IMR-90 (cell line): Measurements from ENCODE around the gene CASK. TPM values are rescaled to one million over a fixed set of nuclear protein-coding genes. Genes with fewer than 3 reads are reported as not detected.

ENCODE experiments used
- ATAC-seq: fragments of 200-7000 bp; cut with Tn5 transposase; 2 replicates; pipeline ENCODE4 v1.9.1; 2020; ENCODE audit warnings: low read depth, mild to moderate bottlenecking, moderate library complexity
- BruUV-seq: library from RNA; stranded (reverse); fragments of 400-500 nt; replicated peaks from 2 replicates; lab custom pipeline; 2021; lab: Mats Ljungman, UMichigan
- CTCF ChIA-PET: fragments of 300-600 bp; formaldehyde crosslinking; extraction: SDS; loops from one replicate; lab custom pipeline; 2021; ENCODE audit warnings: antibody characterized with exemption; lab: Yijun Ruan, JAX
- POLR2A ChIA-PET: fragments of 300-600 bp; sonication (Branson Sonifier 250); formaldehyde crosslinking; loops from one replicate; lab custom pipeline; 2022; ENCODE audit warnings: antibody characterized with exemption; ENCODE audit not compliant: unreplicated experiment; lab: Charles Lee
- DNase-seq: peaks from one replicate; pipeline ENCODE4 v3.0.0; 2013
- H2AFZ ChIP-seq: replicated peaks from 2 replicates; pipeline ENCODE3; 2013; ENCODE audit warnings: low read length, mild to moderate bottlenecking; ENCODE audit not compliant: poor library complexity
- H2AK5ac ChIP-seq: 2 replicates; pipeline ENCODE4 v1.6.1; 2013; ENCODE audit warnings: low read depth, low read length, inconsistent platforms
- H2AK9ac ChIP-seq: replicated peaks from 2 replicates; pipeline ENCODE3; 2013; ENCODE audit warnings: mild to moderate bottlenecking, low read depth, low read length, moderate library complexity; ENCODE audit not compliant: poor library complexity
- H2BK120ac ChIP-seq: 2 replicates; pipeline ENCODE4 v1.6.1; 2013; ENCODE audit warnings: low read depth, low read length, inconsistent platforms
- H2BK15ac ChIP-seq: 3 replicates; pipeline ENCODE4 v1.6.1; 2013; ENCODE audit warnings: low read depth, low read length, inconsistent platforms
- H2BK20ac ChIP-seq: 2 replicates; pipeline ENCODE4 v1.6.1; 2013; ENCODE audit warnings: low read depth, mild to moderate bottlenecking, inconsistent platforms, low read length, moderate library complexity
- H2BK5ac ChIP-seq: 2 replicates; pipeline ENCODE4 v1.6.1; 2013; ENCODE audit warnings: mild to moderate bottlenecking, low read depth, low read length, inconsistent platforms; ENCODE audit not compliant: poor library complexity, severe bottlenecking
- H3K14ac ChIP-seq: replicated peaks from 2 replicates; pipeline ENCODE4 v1.6.1; 2013; ENCODE audit warnings: low read depth, low read length, inconsistent platforms
- H3K18ac ChIP-seq: 2 replicates; pipeline ENCODE4 v1.6.1; 2013; ENCODE audit warnings: low read depth, low read length, control low read depth
- H3K23ac ChIP-seq: 2 replicates; pipeline ENCODE4 v1.6.1; 2013; ENCODE audit warnings: low read depth, low read length, inconsistent platforms
- H3K27ac ChIP-seq: 2 replicates; pipeline ENCODE4 v1.5.1; 2013; ENCODE audit warnings: mild to moderate bottlenecking, control low read depth, low read length; ENCODE audit not compliant: insufficient read depth
- H3K27me3 ChIP-seq: 2 replicates; pipeline ENCODE4 v1.6.1; 2013; ENCODE audit warnings: low read length; ENCODE audit not compliant: control insufficient read depth, insufficient read depth
- H3K36me3 ChIP-seq: 2 replicates; pipeline ENCODE4 v1.6.1; 2013; ENCODE audit warnings: low read length, mixed read lengths; ENCODE audit not compliant: control insufficient read depth, insufficient read depth
- H3K4ac ChIP-seq: 2 replicates; pipeline ENCODE4 v1.6.1; 2013; ENCODE audit warnings: low read depth, low read length, inconsistent platforms
- H3K4me1 ChIP-seq: 2 replicates; pipeline ENCODE4 v1.6.1; 2013; ENCODE audit warnings: low read length, mixed read lengths; ENCODE audit not compliant: control insufficient read depth, insufficient read depth
- H3K4me2 ChIP-seq: 2 replicates; pipeline ENCODE4 v1.6.1; 2013; ENCODE audit warnings: low read depth, mild to moderate bottlenecking, control low read depth, low read length, moderate library complexity
- H3K4me3 ChIP-seq: 2 replicates; pipeline ENCODE4 v1.5.1; 2013; ENCODE audit warnings: low read depth, mild to moderate bottlenecking, control low read depth, low read length, moderate library complexity; ENCODE audit not compliant: insufficient read depth
- H3K56ac ChIP-seq: 2 replicates; pipeline ENCODE4 v1.6.1; 2013; ENCODE audit warnings: low read length, inconsistent platforms; ENCODE audit not compliant: insufficient read depth; ENCODE audit errors: extremely low read depth
- H3K79me1 ChIP-seq, 2 experiments: 2 replicates each; pipeline ENCODE4 v1.6.1; 2013; ENCODE audit warnings: low read length in 2 of 2, inconsistent platforms in 1 of 2, low read depth in 1 of 2
- H3K9ac ChIP-seq: 2 replicates; pipeline ENCODE4 v1.6.1; 2013; ENCODE audit warnings: low read depth, low read length, control low read depth
- H3K9me1 ChIP-seq: 2 replicates; pipeline ENCODE4 v1.6.1; 2013; ENCODE audit warnings: low read length, inconsistent platforms; ENCODE audit not compliant: insufficient read depth
- H3K9me3 ChIP-seq: 2 replicates; pipeline ENCODE4 v1.6.1; 2013; ENCODE audit warnings: low read length; ENCODE audit not compliant: control insufficient read depth, insufficient read depth
- H4K20me1 ChIP-seq: 2 replicates; pipeline ENCODE4 v1.6.1; 2013; ENCODE audit warnings: low read length, inconsistent platforms; ENCODE audit not compliant: insufficient read depth
- H4K5ac ChIP-seq: 2 replicates; pipeline ENCODE4 v1.6.1; 2013; ENCODE audit warnings: mild to moderate bottlenecking, low read depth, low read length, control low read depth
- H4K8ac ChIP-seq, 2 experiments: 2 replicates each; pipeline ENCODE4 v1.6.1; 2013; ENCODE audit warnings: low read depth in 2 of 2, low read length in 2 of 2, control low read depth in 1 of 2, inconsistent platforms in 1 of 2
- H4K91ac ChIP-seq: 2 replicates; pipeline ENCODE4 v1.6.1; 2013; ENCODE audit warnings: low read depth, low read length, inconsistent platforms; ENCODE audit not compliant: insufficient read depth
- BHLHE40 ChIP-seq: fragments of 150-350 bp; IDR thresholded peaks from 2 replicates; pipeline ENCODE4 v1.6.1; 2016; ENCODE audit warnings: mild to moderate bottlenecking, low read depth, low read length
- CEBPB ChIP-seq: IDR thresholded peaks from 2 replicates; pipeline ENCODE4 v1.6.1; 2012; ENCODE audit warnings: low read depth, low read length, improper control_type of control experiment
- CHD1 ChIP-seq: IDR thresholded peaks from 2 replicates; pipeline ENCODE4 v1.6.1; 2012; ENCODE audit warnings: low read depth, low read length, improper control_type of control experiment
- CTCF ChIP-seq: conservative IDR thresholded peaks from 2 replicates; pipeline ENCODE4 v1.5.1; 2012; ENCODE audit warnings: mild to moderate bottlenecking, low read depth, low read length, improper control_type of control experiment
- ELK1 ChIP-seq: fragments of 150-350 bp; IDR thresholded peaks from 2 replicates; pipeline ENCODE4 v1.6.1; 2016; ENCODE audit warnings: low read depth, mild to moderate bottlenecking, low read length, moderate library complexity, borderline replicate concordance
- FOS ChIP-seq: fragments of 150-350 bp; IDR thresholded peaks from 2 replicates; pipeline ENCODE4 v1.6.1; 2016; ENCODE audit warnings: low read depth, low read length
- MAZ ChIP-seq: IDR thresholded peaks from 2 replicates; pipeline ENCODE4 v1.6.1; 2012; ENCODE audit warnings: low read depth, mild to moderate bottlenecking, low read length, improper control_type of control experiment, moderate library complexity, borderline replicate concordance
- MXI1 ChIP-seq: IDR thresholded peaks from 2 replicates; pipeline ENCODE4 v1.6.1; 2012; ENCODE audit warnings: low read depth, mild to moderate bottlenecking, low read length, moderate library complexity, borderline replicate concordance
- NFE2L2 ChIP-seq: fragments of 150-350 bp; IDR thresholded peaks from 2 replicates; pipeline ENCODE4 v1.6.1; 2016; ENCODE audit warnings: low read depth, mild to moderate bottlenecking, low read length
- POLR2A ChIP-seq: IDR thresholded peaks from 2 replicates; pipeline ENCODE4 v1.6.1; 2012; ENCODE audit warnings: mild to moderate bottlenecking, low read depth, low read length
- RFX5 ChIP-seq: IDR thresholded peaks from 2 replicates; pipeline ENCODE4 v1.8.0; 2012; ENCODE audit warnings: low read depth, mild to moderate bottlenecking, low read length, moderate library complexity
- SMC3 ChIP-seq: fragments of 150-350 bp; IDR thresholded peaks from 2 replicates; pipeline ENCODE4 v1.6.1; 2016; ENCODE audit warnings: low read depth, mild to moderate bottlenecking, antibody characterized with exemption, low read length, moderate library complexity
- USF2 ChIP-seq: fragments of 150-350 bp; IDR thresholded peaks from 2 replicates; pipeline ENCODE4 v1.6.1; 2017; ENCODE audit warnings: mild to moderate bottlenecking, antibody characterized with exemption, low read length, low read depth
- WGBS, 2 experiments: methylation state at CpG; one replicate each; pipeline versions ENCODE4 v1.1.5 to v1.1.7; 2013; ENCODE audit warnings: missing lambda C conversion rate in 2 of 2; ENCODE audit not compliant: insufficient read length in 1 of 2; ENCODE audit errors: extremely low coverage in 2 of 2; 5-methylcytosine and 5-hydroxymethylcytosine counted together
- dilution Hi-C: fragments of 300-500 bp; cut with HindIII; formaldehyde crosslinking; loops from one replicate; pipeline ENCODE4 v1.14.3; 2018; ENCODE audit warnings: low sequenced_read_pairs; ENCODE audit not compliant: unreplicated experiment
- in situ Hi-C: fragments of 300-500 bp; cut with MboI; formaldehyde crosslinking; loops from 3 replicates; pipeline ENCODE4 v1.14.3; 2019; ENCODE audit warnings: low sequenced_read_pairs, inconsistent platforms, mixed read lengths
- intact Hi-C: fragments of 100-400 bp; cut with micrococcal nuclease; formaldehyde crosslinking; loops from 2 replicates; pipeline ENCODE4 v1.10.0; 2022
- polyA plus RNA-seq, 3 experiments: library from polyadenylated mRNA; depleted of rRNA; stranded (reverse); fragments of >200 nt; gene quantifications; 2 replicates each; pipeline ENCODE4 v1.2.3, GENCODE V29; 2012; ENCODE audit warnings: low replicate concordance in 1 of 3
- total RNA-seq: library from RNA; depleted of rRNA; stranded (reverse); fragments of >200 nt; gene quantifications from 2 replicates; pipeline ENCODE4 v1.2.3, GENCODE V29; 2012

The CASK gene
- total and polyA plus RNA-seq, 2 of the 4 experiments (the other 2 are of a cell fraction) = 9.4 to 17.7 TPM

DNA sequence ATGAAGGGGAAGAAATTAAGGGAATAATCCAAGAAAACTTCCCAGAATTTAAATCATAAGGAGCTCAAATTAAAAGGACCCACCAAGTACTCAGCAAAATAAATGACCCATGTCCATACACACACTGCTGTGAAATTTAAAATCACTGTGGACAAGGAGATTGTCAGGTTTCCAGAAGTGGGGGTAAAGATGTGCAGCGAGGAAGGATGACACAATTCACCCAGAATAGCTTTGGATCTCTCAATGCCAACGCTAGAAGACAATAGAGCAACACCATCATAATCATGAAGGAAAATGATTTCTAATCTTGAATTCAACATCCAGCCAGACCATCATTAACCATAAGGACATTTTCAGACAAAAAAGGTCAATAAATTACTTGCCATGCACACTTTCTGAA is 65.7 kb downstream of the CASK start:
- H3K27me3 ChIP-seq = no peaks in the 10 kb centered on the region
- H2AK5ac ChIP-seq = no peak overlapping the region
- no peak overlapping the region for H3K4me3 ChIP-seq
- CTCF ChIA-PET = no interaction called here
- TF ChIP-seq CHD1 (no peak), BHLHE40 (no peak), NFE2L2 (no peak), ELK1 (no peak), POLR2A (no peak), USF2 (no peak), CEBPB (no peak), FOS (no peak), RFX5 (no peak), CTCF (no peak), MXI1 (no peak), SMC3 (no peak), MAZ (no peak)
- H3K4me1 ChIP-seq = no peaks in the 10 kb centered on the region
- H3K36me3 ChIP-seq = no peaks in the 10 kb centered on the region
- no peak for ATAC-seq
- H3K9me1 ChIP-seq = no peaks in the 10 kb centered on the region
- no peaks in the 10 kb centered on the region for H3K9me3 ChIP-seq
- in situ Hi-C loops (no loop called here), dilution Hi-C loops (no loop called here), intact Hi-C loops (no loop called here)
- H4K8ac ChIP-seq = no peak overlapping the region
- H3K4me2 ChIP-seq = no peak overlapping the region
- H2BK120ac ChIP-seq = no peak overlapping the region
- H2BK20ac ChIP-seq = no peak overlapping the region
- no TSS peak for BruUV-seq
- no peak overlapping the region for H3K23ac ChIP-seq
- H2BK5ac ChIP-seq = no peak overlapping the region
- no peak overlapping the region for H4K5ac ChIP-seq
- H4K20me1 ChIP-seq = 0 out of 2 replicates have a peak, but pooled peaks cover 7% of the 10 kb centered on the region
- POLR2A ChIA-PET = no interaction called here
- no peak for DNase-seq
- no peak overlapping the region for H3K27ac ChIP-seq
- no peak overlapping the region for H3K56ac ChIP-seq
- no peak overlapping the region for H3K14ac ChIP-seq
- no peak overlapping the region for H3K18ac ChIP-seq
- no peak overlapping the region for H4K91ac ChIP-seq
- H3K79me1 ChIP-seq = peaks cover 3 to 4% of the 10 kb centered on the region in 2 experiments; a peak in 2 of 4 replicates
- WGBS, 2 experiments = no CpG with 5 or more reads among the region's 2 CpGs
- no peak overlapping the region for H2BK15ac ChIP-seq
- no peak overlapping the region for H3K9ac ChIP-seq
- no peak overlapping the region for H2AK9ac ChIP-seq
- H2AFZ ChIP-seq = no peak overlapping the region
- no peak overlapping the region for H3K4ac ChIP-seq
